ENCODE measurements around the gene FXR2.

The FXR2 gene

DNA sequence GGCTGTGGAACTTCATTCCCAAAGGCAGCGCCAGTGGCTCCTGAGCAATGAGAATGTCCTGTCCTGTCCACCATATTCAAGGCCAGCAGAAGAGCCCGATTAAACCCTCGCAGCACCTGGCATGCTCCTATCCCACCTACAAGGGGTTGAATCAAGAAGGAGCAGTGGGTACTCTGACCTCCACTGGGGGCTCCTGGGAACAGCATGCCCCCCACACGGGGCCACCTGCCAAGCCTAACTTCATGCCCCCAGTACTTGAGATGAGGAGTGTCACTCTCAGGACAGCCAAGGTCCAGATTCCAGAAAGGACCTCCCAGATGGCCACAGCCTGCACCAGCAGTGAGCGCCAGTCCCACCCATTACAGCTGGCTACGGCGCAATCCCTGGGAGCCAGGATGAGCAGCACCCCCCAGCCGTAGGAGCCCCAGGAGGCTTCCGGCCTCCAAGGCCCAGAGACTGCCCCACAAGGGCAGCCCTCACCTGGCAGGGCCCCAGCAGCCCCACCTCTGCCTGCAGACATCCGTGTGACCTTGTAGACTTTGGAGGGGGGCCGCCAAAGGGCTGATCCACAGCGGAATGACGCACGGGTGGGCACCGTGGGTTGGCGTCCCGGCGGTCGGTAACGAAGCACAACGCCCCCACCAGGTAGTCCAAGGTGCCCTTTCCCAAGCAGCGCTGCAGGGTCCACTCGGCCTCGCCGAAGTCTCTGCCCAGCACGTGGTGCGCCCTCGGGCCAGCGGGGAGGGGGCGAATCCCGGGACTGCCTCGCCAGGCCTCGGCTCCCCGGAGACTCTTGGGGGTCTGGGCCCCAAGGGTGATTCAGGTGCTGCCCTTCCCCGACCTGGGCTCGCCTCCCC, 32.1 kb downstream of the FXR2 start:
- TF ChIP-seq, protein P1, sequence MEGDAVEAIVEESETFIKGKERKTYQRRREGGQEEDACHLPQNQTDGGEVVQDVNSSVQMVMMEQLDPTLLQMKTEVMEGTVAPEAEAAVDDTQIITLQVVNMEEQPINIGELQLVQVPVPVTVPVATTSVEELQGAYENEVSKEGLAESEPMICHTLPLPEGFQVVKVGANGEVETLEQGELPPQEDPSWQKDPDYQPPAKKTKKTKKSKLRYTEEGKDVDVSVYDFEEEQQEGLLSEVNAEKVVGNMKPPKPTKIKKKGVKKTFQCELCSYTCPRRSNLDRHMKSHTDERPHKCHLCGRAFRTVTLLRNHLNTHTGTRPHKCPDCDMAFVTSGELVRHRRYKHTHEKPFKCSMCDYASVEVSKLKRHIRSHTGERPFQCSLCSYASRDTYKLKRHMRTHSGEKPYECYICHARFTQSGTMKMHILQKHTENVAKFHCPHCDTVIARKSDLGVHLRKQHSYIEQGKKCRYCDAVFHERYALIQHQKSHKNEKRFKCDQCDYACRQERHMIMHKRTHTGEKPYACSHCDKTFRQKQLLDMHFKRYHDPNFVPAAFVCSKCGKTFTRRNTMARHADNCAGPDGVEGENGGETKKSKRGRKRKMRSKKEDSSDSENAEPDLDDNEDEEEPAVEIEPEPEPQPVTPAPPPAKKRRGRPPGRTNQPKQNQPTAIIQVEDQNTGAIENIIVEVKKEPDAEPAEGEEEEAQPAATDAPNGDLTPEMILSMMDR (IDR thresholded peaks at IDR 0.05; ENCODE audit: control insufficient read depth, extremely low read depth, insufficient read depth) = no peak
- peak overlapping the region; percentile 91 for H3K4me3 ChIP-seq (ENCODE audit: low read depth, low read length)
- no peak for DNase-seq (ENCODE audit: low read depth)

- H3K4me3 ChIP-seq (ENCODE audit: low read depth, low read length) = no peak overlapping the region
- no peak for DNase-seq (ENCODE audit: low read depth)
- TF ChIP-seq, protein P1 (IDR thresholded peaks at IDR 0.05; ENCODE audit: control insufficient read depth, extremely low read depth, insufficient read depth) = no peak
Measured at GRCh38 chr17:7580604-7581575, 33.8 kb downstream of the FXR2 start.

GRCh38 chr17:7579834-7580603, 34.7 kb downstream of the FXR2 start:
- DNase-seq (ENCODE audit: low read depth) = no peak
- no peak overlapping the region for H3K4me3 ChIP-seq (ENCODE audit: low read depth, low read length)
- TF ChIP-seq, protein P1 (IDR thresholded peaks at IDR 0.05; ENCODE audit: control insufficient read depth, extremely low read depth, insufficient read depth) = no peak

DNA sequence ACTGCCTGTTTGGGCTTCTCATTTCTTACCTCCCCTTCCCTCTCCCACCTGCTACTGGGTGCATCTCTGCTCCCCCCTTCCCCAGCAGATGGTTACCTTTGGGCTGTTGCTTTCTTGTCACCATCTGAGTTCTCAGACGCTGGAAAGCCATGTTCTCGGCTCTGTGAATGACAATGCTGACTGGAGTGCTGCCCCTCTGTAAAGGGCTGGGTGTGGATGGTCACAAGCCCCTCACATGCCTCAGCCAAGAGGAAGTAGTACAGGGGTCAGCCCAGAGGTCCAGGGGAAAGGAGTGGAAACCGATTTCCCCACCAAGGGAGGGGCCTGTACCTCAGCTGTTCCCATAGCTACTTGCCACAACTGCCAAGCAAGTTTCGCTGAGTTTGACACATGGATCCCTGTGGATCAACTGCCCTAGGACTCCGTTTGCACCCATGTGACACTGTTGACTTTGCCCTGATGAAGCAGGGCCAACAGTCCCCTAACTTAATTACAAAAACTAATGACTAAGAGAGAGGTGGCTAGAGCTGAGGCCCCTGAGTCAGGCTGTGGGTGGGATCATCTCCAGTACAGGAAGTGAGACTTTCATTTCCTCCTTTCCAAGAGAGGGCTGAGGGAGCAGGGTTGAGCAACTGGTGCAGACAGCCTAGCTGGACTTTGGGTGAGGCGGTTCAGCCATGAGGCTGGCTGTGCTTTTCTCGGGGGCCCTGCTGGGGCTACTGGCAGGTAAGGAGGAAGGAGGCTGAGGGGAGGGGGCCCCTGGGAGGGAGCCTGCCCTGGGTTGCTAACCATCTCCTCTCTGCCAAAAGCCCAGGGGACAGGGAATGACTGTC, 35.5 kb downstream of the FXR2 start, which contains the start of gene CD68:
Gene CD68 (plus strand): TSS at position 638 of the 833 bp plus-strand sequence. CDS start 40 bp downstream, at position 678.
- TF ChIP-seq, protein P1 (IDR thresholded peaks at IDR 0.05; ENCODE audit: control insufficient read depth, extremely low read depth, insufficient read depth) = no peak
- peak; percentile 68 for DNase-seq (ENCODE audit: low read depth)
- H3K4me3 ChIP-seq (ENCODE audit: low read depth, low read length) = no peak within 1 kb of the TSS

GRCh38 chr17:7577327-7578199, 37.1 kb downstream of the FXR2 start:
- H3K4me3 ChIP-seq (ENCODE audit: low read depth, low read length) = no peak overlapping the region
- TF ChIP-seq, protein P1 (IDR thresholded peaks at IDR 0.05; ENCODE audit: control insufficient read depth, extremely low read depth, insufficient read depth) = no peak
- no peak for DNase-seq (ENCODE audit: low read depth)
